Bronchial epithelial cell (primary cell): ENCODE measurements around the gene CLDN17. TPM values are rescaled to one million over a fixed set of nuclear protein-coding genes. Genes with fewer than 3 reads are reported as not detected.
A peak's percentile ranks its signal among the peaks of the same experiment; 100 is the strongest.

Experiments used
- DNase-seq: peaks from one replicate; pipeline ENCODE4 v3.0.0-alpha.2; 2010; ENCODE audit warnings: low read depth
- FAIRE-seq: peaks from 2 replicates; lab custom pipeline; 2011; peaks lifted over from hg19 to GRCh38; lab: Jason Lieb, UNC
- H3K27me3 ChIP-seq: 2 replicates; pipeline ENCODE4 v1.5.1; 2011; ENCODE audit warnings: low read length; ENCODE audit not compliant: control insufficient read depth, insufficient read depth
- H3K36me3 ChIP-seq: 2 replicates; pipeline ENCODE4 v1.5.1; 2011; ENCODE audit warnings: low read length; ENCODE audit not compliant: control insufficient read depth, insufficient read depth
- H3K4me3 ChIP-seq: 2 replicates; pipeline ENCODE4 v1.5.1; 2011; ENCODE audit warnings: mild to moderate bottlenecking, low read depth, low read length, control low read depth
- total RNA-seq: library from RNA; depleted of rRNA; stranded (reverse); fragments of >200 nt; gene quantifications from 2 replicates; pipeline ENCODE4 v1.2.1, GENCODE V29; 2014
- TF ChIP-seq, protein P1 (sequence below): IDR thresholded peaks from 2 replicates; pipeline ENCODE4 v1.5.1; 2011; ENCODE audit warnings: mild to moderate bottlenecking, moderate library complexity, low read length, control low read depth, inconsistent platforms; ENCODE audit not compliant: insufficient read depth, severe bottlenecking

Gene CLDN17
- total RNA-seq, 1 donor from 2014 or later, result not detected

DNA sequence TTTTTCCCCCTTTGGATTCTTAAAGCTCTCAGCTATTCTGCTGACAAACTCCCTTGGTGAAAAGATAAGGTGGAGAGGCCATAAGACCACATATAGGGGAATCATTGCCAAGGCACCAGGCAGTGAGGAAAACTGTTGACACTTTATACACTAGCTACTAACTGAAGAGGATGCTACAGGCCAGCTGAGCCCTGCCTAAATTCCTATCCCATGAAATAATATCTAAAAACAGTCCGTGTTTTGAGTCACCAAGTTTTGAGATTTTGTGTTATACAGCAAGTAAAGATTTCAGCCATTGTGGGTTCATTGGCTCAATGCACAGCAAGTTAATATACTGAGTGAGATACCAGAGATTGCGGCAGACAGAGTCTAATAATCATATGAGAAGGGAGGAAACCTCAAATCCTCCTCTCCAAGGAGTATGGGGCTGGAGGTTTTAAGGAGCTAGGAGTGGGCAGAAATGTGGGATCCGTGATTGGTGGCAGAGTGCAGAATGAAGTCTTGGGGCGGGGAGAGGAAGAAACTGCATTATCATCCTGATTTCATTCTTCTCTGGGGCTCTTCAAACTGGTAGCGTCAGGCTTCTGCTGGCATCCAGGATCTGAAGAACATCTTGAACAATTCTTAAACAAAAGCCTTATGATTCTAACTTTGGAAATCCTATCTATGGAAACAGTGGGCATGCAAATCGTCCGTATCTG, 40.1 kb upstream of the CLDN17 start:
- peak; percentile 58 for FAIRE-seq

DNA sequence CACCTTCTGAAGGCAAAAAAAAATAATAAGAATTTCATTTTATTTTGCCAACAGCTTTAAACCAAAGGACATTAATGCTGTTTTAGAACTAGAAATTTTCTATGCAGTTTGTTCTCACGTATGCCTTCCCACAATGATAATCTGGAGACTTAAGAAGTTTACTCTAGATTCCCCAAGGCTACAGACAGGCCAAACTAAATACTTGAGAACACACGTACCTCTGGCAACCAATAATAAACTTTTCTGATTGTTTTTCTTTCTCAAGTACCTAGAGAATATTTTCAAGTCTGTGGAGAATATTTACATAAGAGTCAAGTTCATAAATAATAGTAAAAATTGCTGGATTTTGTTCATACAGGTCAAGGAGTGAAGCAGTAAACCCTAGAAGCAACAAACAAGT, 33.4 kb upstream of the CLDN17 start:
- TF ChIP-seq, protein P1, sequence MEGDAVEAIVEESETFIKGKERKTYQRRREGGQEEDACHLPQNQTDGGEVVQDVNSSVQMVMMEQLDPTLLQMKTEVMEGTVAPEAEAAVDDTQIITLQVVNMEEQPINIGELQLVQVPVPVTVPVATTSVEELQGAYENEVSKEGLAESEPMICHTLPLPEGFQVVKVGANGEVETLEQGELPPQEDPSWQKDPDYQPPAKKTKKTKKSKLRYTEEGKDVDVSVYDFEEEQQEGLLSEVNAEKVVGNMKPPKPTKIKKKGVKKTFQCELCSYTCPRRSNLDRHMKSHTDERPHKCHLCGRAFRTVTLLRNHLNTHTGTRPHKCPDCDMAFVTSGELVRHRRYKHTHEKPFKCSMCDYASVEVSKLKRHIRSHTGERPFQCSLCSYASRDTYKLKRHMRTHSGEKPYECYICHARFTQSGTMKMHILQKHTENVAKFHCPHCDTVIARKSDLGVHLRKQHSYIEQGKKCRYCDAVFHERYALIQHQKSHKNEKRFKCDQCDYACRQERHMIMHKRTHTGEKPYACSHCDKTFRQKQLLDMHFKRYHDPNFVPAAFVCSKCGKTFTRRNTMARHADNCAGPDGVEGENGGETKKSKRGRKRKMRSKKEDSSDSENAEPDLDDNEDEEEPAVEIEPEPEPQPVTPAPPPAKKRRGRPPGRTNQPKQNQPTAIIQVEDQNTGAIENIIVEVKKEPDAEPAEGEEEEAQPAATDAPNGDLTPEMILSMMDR, result no peak
- Histone ChIP-seq H3K27me3 (no peaks in the 10 kb centered on the region), H3K4me3 (no peak overlapping the region), H3K36me3 (no peaks in the 10 kb centered on the region)
- no peak for DNase-seq
- FAIRE-seq, result no peak

More for the DNA sequence above, 40.1 kb upstream of the CLDN17 start:
- peak; percentile 84 for DNase-seq
- Histone ChIP-seq H3K27me3 (no peaks in the 10 kb centered on the region), H3K4me3 (no peak overlapping the region), H3K36me3 (no peaks in the 10 kb centered on the region)
- TF ChIP-seq, protein P1, result no peak

DNA sequence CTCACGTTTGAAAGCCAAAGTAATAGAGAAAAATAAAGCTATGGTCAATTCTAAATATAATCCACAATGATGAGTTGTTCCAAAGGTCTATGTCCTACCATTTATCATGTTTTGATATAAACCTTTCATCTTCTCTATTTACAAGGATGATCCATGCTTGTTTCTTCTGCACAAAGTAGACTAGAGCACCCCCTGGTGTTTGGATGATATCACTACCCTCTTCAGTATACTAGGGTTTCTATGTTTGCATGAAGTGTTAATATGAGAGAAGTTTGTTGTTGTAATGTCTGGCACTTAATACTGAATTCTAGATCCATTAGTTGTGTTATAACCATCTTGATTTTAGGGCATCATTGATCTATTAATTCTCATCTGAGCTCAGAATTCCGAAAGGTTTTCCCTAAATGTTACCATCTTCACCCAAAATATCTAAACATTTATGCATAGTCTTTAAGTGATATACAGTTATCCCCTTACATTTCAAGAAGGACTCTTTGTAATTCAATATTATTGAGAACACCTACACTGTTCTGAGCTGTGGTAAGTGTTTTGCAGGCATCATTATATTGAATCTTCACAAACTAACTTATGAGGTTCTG, 28.2 kb upstream of the CLDN17 start:
- TF ChIP-seq, protein P1, result peak; percentile 54
- Histone ChIP-seq H3K36me3 (no peaks in the 10 kb centered on the region), H3K4me3 (no peak overlapping the region), H3K27me3 (no peaks in the 10 kb centered on the region)
- FAIRE-seq, result no peak
- DNase-seq, result peak; percentile 73

DNA sequence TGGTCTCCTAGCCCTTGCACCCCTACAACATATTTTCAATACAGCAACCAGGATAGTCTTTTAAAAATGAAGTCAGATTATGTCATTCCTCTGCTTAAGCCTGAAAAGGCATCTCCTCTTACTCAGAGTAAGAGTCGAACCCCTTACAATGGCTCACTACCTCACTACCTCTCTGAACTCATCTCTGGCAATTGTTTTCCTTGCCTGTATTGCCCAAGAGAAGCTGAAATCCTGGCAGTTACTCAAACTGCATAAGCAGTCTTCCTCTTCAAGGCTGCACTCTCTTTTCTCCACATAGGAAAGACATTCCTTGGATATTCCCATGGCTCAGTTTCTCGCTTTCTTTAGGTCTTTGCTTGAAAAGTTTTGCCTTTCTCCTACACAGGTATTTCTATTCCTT, 26.6 kb upstream of the CLDN17 start:
- Histone ChIP-seq H3K27me3 (no peaks in the 10 kb centered on the region), H3K36me3 (no peaks in the 10 kb centered on the region), H3K4me3 (no peak overlapping the region)
- FAIRE-seq (no peak), DNase-seq (peak; percentile 56)
- TF ChIP-seq, protein P1, result no peak

DNA sequence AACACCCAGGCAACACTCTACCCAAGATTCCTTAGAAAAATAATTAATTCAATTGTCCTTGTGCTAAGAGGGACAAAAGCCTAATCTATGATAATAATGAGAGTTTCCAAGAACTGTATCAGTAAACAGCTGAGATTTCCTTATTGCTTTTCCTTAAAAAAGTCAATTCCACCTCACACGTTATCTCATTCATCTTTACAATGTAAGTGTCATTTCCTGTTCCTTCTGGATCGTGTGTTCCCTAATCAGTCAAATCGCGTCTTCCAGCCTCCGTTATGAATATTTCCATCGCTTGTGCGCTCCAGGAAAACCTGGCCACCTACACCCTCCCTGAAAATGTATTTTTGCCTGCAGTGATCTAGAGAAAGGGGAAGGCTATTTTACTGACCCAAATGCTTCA, 23.9 kb upstream of the CLDN17 start:
- no peaks in the 10 kb centered on the region for H3K27me3 ChIP-seq
- TF ChIP-seq, protein P1, result no peak

DNA sequence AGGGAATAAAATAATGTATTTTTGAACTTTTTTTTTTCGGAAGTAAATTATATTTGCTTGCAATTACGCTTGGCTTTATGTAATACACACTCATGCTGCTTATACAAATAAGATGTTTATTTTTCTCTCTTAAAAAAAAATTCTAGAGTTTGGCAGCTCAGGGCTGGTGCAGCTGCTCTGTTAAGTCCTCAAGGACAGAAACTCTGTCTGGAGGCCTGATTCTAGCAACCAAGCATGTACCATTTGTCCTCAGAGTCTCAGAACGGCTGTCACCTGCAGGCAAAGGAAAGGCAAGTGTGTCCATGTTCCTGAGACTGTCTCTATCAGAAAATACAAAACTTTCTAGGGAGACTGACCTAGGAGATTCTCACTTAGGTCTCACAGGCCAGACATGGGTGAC, 23.2 kb upstream of the CLDN17 start:
- TF ChIP-seq, protein P1, result no peak
- DNase-seq, result no peak
- FAIRE-seq, result no peak

More for the DNA sequence above, 23.9 kb upstream of the CLDN17 start:
- no peak for FAIRE-seq
- Histone ChIP-seq H3K4me3 (no peak overlapping the region), H3K36me3 (no peaks in the 10 kb centered on the region)
- DNase-seq, result no peak

More for the DNA sequence above, 23.2 kb upstream of the CLDN17 start:
- no peaks in the 10 kb centered on the region for H3K27me3 ChIP-seq
- no peak overlapping the region for H3K4me3 ChIP-seq
- no peaks in the 10 kb centered on the region for H3K36me3 ChIP-seq
